IgD-negative memory B cell (primary cell): ENCODE results near the gene OTULIN. TPM values are rescaled to one million over a fixed set of nuclear protein-coding genes. Genes with fewer than 3 reads are reported as not detected.

ENCODE experiments used
- H3K27ac Mint-ChIP-seq, 3 donors: one replicate each; pipeline ENCODE4 v1.8.0; 2020 to 2022; ENCODE audit warnings: mild to moderate bottlenecking in 3 of 3, mixed read lengths in 3 of 3, moderate library complexity in 1 of 3
- H3K27me3 Mint-ChIP-seq: one replicate; pipeline ENCODE4 v1.8.0; 2021; ENCODE audit warnings: mixed read lengths
- H3K36me3 Mint-ChIP-seq: one replicate; pipeline ENCODE4 v1.8.0; 2020; ENCODE audit warnings: mild to moderate bottlenecking, mixed read lengths
- H3K4me1 Mint-ChIP-seq, 3 donors: one replicate each; pipeline ENCODE4 v1.8.0; 2020 to 2022; ENCODE audit warnings: mixed read lengths in 3 of 3, mild to moderate bottlenecking in 1 of 3
- H3K4me3 Mint-ChIP-seq, 4 donors: one replicate each; pipeline ENCODE4 v1.8.0; 2020 to 2022; ENCODE audit warnings: mild to moderate bottlenecking in 4 of 4, mixed read lengths in 4 of 4, moderate library complexity in 3 of 4
- H3K9me3 Mint-ChIP-seq, 3 donors: one replicate each; pipeline ENCODE4 v1.8.0; 2020 to 2021; ENCODE audit warnings: mixed read lengths in 3 of 3, mild to moderate bottlenecking in 1 of 3
- polyA plus RNA-seq: library from polyadenylated mRNA; unstranded; fragments of 300-500 nt; fragmentation: Illumina TruSeq; gene quantifications from one replicate; pipeline ENCODE4 v1.2.3, GENCODE V29; 2021

Gene OTULIN
- polyA plus RNA-seq, 1 donor from 2014 or later = 20.9 TPM

GRCh38 chr5:14728459-14728938, 64.0 kb downstream of the OTULIN start:
- H3K27ac Mint-ChIP-seq = no peak overlapping the region
- no peaks in the 10 kb centered on the region for H3K27me3 Mint-ChIP-seq
- H3K4me3 Mint-ChIP-seq = no peak overlapping the region
- peaks cover 0 to 14% (median 4%) of the 10 kb centered on the region in 3 donors for H3K4me1 Mint-ChIP-seq
- no peaks in the 10 kb centered on the region for H3K9me3 Mint-ChIP-seq
- H3K36me3 Mint-ChIP-seq = peaks cover 12% of the 10 kb centered on the region

- Mint-ChIP-seq H3K27ac (peak overlapping the region in 1 of 3 donors; percentile 23), H3K4me3 (no peak overlapping the region), H3K36me3 (peaks cover 12% of the 10 kb centered on the region), H3K9me3 (no peaks in the 10 kb centered on the region), H3K27me3 (no peaks in the 10 kb centered on the region), H3K4me1 (peaks cover 0 to 7% (median 5%) of the 10 kb centered on the region in 3 donors)
Measured at GRCh38 chr5:14729448-14730385, 65.2 kb downstream of the OTULIN start.

- Mint-ChIP-seq H3K4me1 (peaks cover 0 to 3% (median 2%) of the 10 kb centered on the region in 3 donors), H3K9me3 (no peaks in the 10 kb centered on the region), H3K27ac (peak overlapping the region in 1 of 3 donors; percentile 53), H3K36me3 (peaks cover 9% of the 10 kb centered on the region), H3K4me3 (no peak overlapping the region), H3K27me3 (no peaks in the 10 kb centered on the region)
Measured at GRCh38 chr5:14730466-14730865, 65.9 kb downstream of the OTULIN start.

- Mint-ChIP-seq H3K27me3 (no peaks in the 10 kb centered on the region), H3K4me1 (peaks cover 0 to 3% (median 2%) of the 10 kb centered on the region in 3 donors), H3K27ac (peak overlapping the region in 1 of 3 donors; percentile 53), H3K9me3 (no peaks in the 10 kb centered on the region), H3K4me3 (no peak overlapping the region), H3K36me3 (peaks cover 11% of the 10 kb centered on the region)
Measured at GRCh38 chr5:14730881-14731280, 66.4 kb downstream of the OTULIN start.

GRCh38 chr5:14732991-14733390, 68.5 kb downstream of the OTULIN start:
- peak overlapping the region in 1 of 3 donors; percentile 14 for H3K27ac Mint-ChIP-seq
- H3K4me3 Mint-ChIP-seq = no peak overlapping the region
- peaks cover 11% of the 10 kb centered on the region for H3K36me3 Mint-ChIP-seq
- no peaks in the 10 kb centered on the region for H3K9me3 Mint-ChIP-seq
- no peaks in the 10 kb centered on the region for H3K27me3 Mint-ChIP-seq
- peaks cover 0 to 2% (median 0%) of the 10 kb centered on the region in 3 donors for H3K4me1 Mint-ChIP-seq

GRCh38 chr5:14733661-14734060, 69.1 kb downstream of the OTULIN start:
- H3K9me3 Mint-ChIP-seq = no peaks in the 10 kb centered on the region
- H3K4me3 Mint-ChIP-seq = no peak overlapping the region
- peak overlapping the region in 1 of 3 donors; percentile 47 for H3K27ac Mint-ChIP-seq
- H3K4me1 Mint-ChIP-seq = peaks cover 0 to 2% (median 0%) of the 10 kb centered on the region in 3 donors
- H3K27me3 Mint-ChIP-seq = no peaks in the 10 kb centered on the region
- peaks cover 11% of the 10 kb centered on the region for H3K36me3 Mint-ChIP-seq

- H3K27ac Mint-ChIP-seq = peak overlapping the region in 1 of 3 donors; percentile 47
- H3K9me3 Mint-ChIP-seq = no peaks in the 10 kb centered on the region
- H3K4me3 Mint-ChIP-seq = no peak overlapping the region
- peaks cover 13% of the 10 kb centered on the region for H3K36me3 Mint-ChIP-seq
- no peaks in the 10 kb centered on the region for H3K27me3 Mint-ChIP-seq
- H3K4me1 Mint-ChIP-seq = peaks cover 0 to 2% (median 0%) of the 10 kb centered on the region in 3 donors
Measured at GRCh38 chr5:14734396-14734795, 69.9 kb downstream of the OTULIN start.

- Mint-ChIP-seq H3K36me3 (peaks cover 13% of the 10 kb centered on the region), H3K27ac (peak overlapping the region in 1 of 3 donors; percentile 47)
Measured at GRCh38 chr5:14735944-14736343, 71.4 kb downstream of the OTULIN start.

GRCh38 chr5:14737291-14737690, 72.8 kb downstream of the OTULIN start:
- Mint-ChIP-seq H3K9me3 (no peaks in the 10 kb centered on the region), H3K36me3 (peaks cover 9% of the 10 kb centered on the region), H3K27ac (no peak overlapping the region), H3K4me3 (no peak overlapping the region), H3K4me1 (peaks cover 0 to 2% (median 1%) of the 10 kb centered on the region in 3 donors), H3K27me3 (no peaks in the 10 kb centered on the region)

More at GRCh38 chr5:14735944-14736343, 71.4 kb downstream of the OTULIN start:
- Mint-ChIP-seq H3K4me3 (no peak overlapping the region), H3K9me3 (no peaks in the 10 kb centered on the region), H3K27me3 (no peaks in the 10 kb centered on the region), H3K4me1 (peaks cover 0 to 2% (median 0%) of the 10 kb centered on the region in 3 donors)

GRCh38 chr5:14738050-14738449, 73.5 kb downstream of the OTULIN start:
- no peaks in the 10 kb centered on the region for H3K9me3 Mint-ChIP-seq
- peaks cover 9% of the 10 kb centered on the region for H3K36me3 Mint-ChIP-seq
- no peaks in the 10 kb centered on the region for H3K27me3 Mint-ChIP-seq
- H3K4me3 Mint-ChIP-seq = no peak overlapping the region
- peak overlapping the region in 1 of 3 donors; percentile 95 for H3K27ac Mint-ChIP-seq
- H3K4me1 Mint-ChIP-seq = peaks cover under 1 to 3% (median 2%) of the 10 kb centered on the region in 3 donors

GRCh38 chr5:14739538-14739937, 75.0 kb downstream of the OTULIN start:
- Mint-ChIP-seq H3K27ac (no peak overlapping the region), H3K36me3 (peaks cover 6% of the 10 kb centered on the region), H3K4me3 (no peak overlapping the region), H3K4me1 (peaks cover 5 to 11% (median 9%) of the 10 kb centered on the region in 3 donors), H3K9me3 (no peaks in the 10 kb centered on the region), H3K27me3 (no peaks in the 10 kb centered on the region)

- Mint-ChIP-seq H3K36me3 (peaks cover 6% of the 10 kb centered on the region), H3K27ac (no peak overlapping the region), H3K4me3 (no peak overlapping the region), H3K27me3 (no peaks in the 10 kb centered on the region), H3K9me3 (no peaks in the 10 kb centered on the region), H3K4me1 (peaks cover 8 to 15% (median 12%) of the 10 kb centered on the region in 3 donors)
Measured at GRCh38 chr5:14739981-14740380, 75.5 kb downstream of the OTULIN start.

GRCh38 chr5:14741131-14741530, 76.6 kb downstream of the OTULIN start:
- Mint-ChIP-seq H3K27me3 (no peaks in the 10 kb centered on the region), H3K9me3 (no peaks in the 10 kb centered on the region), H3K4me3 (peak overlapping the region in 1 of 4 donors; percentile 30), H3K27ac (peak overlapping the region in 1 of 3 donors; percentile 46), H3K36me3 (peaks cover 3% of the 10 kb centered on the region), H3K4me1 (peaks cover 16 to 26% (median 21%) of the 10 kb centered on the region in 3 donors)

- Mint-ChIP-seq H3K4me3 (peak overlapping the region in 1 of 4 donors; percentile 17), H3K27me3 (no peaks in the 10 kb centered on the region), H3K36me3 (peaks cover 4% of the 10 kb centered on the region), H3K4me1 (peaks cover 20 to 30% (median 21%) of the 10 kb centered on the region in 3 donors), H3K9me3 (no peaks in the 10 kb centered on the region), H3K27ac (peak overlapping the region in 1 of 3 donors; percentile 63)
Measured at GRCh38 chr5:14741801-14742440, 77.4 kb downstream of the OTULIN start.

GRCh38 chr5:14742498-14742897, 78.0 kb downstream of the OTULIN start:
- peaks cover 20 to 30% (median 21%) of the 10 kb centered on the region in 3 donors for H3K4me1 Mint-ChIP-seq
- peaks cover 5% of the 10 kb centered on the region for H3K36me3 Mint-ChIP-seq
- no peaks in the 10 kb centered on the region for H3K27me3 Mint-ChIP-seq
- no peaks in the 10 kb centered on the region for H3K9me3 Mint-ChIP-seq
- no peak overlapping the region for H3K4me3 Mint-ChIP-seq
- no peak overlapping the region for H3K27ac Mint-ChIP-seq
